H9 (cell line): ENCODE data around the gene PNPLA8. TPM values are rescaled to one million over a fixed set of nuclear protein-coding genes. Genes with fewer than 3 reads are reported as not detected.

Experiments
- DNase-seq: peaks from one replicate; pipeline ENCODE4 v3.0.0-alpha.2; 2017
- H2AFZ ChIP-seq: one replicate; pipeline ENCODE4 v1.6.1; 2013; ENCODE audit warnings: mild to moderate bottlenecking, low read length, control low read depth, moderate library complexity
- H2AK5ac ChIP-seq: 2 replicates; pipeline ENCODE4 v1.6.1; 2013; ENCODE audit warnings: low read length, control low read depth, mixed read lengths; ENCODE audit not compliant: insufficient read length
- H2BK120ac ChIP-seq: one replicate; pipeline ENCODE4 v1.6.1; 2013; ENCODE audit warnings: low read depth, mild to moderate bottlenecking, low read length, control low read depth, inconsistent platforms; ENCODE audit not compliant: poor library complexity, severe bottlenecking
- H2BK12ac ChIP-seq: 2 replicates; pipeline ENCODE4 v1.6.1; 2013; ENCODE audit warnings: low read length, control low read depth, mixed read lengths, low read depth; ENCODE audit not compliant: insufficient read length
- H2BK15ac ChIP-seq: 2 replicates; pipeline ENCODE4 v1.6.1; 2013; ENCODE audit warnings: low read depth, low read length, control low read depth
- H2BK20ac ChIP-seq: one replicate; pipeline ENCODE4 v1.6.1; 2013; ENCODE audit warnings: low read depth, mild to moderate bottlenecking, low read length, control low read depth, inconsistent platforms; ENCODE audit not compliant: poor library complexity, severe bottlenecking
- H2BK5ac ChIP-seq: 2 replicates; pipeline ENCODE4 v1.6.1; 2013; ENCODE audit warnings: low read length, control low read depth, mixed read lengths; ENCODE audit not compliant: insufficient read length
- H3K14ac ChIP-seq: 2 replicates; pipeline ENCODE4 v1.6.1; 2013; ENCODE audit warnings: low read length, control low read depth; ENCODE audit not compliant: insufficient read depth
- H3K18ac ChIP-seq: 2 replicates; pipeline ENCODE4 v1.6.1; 2013; ENCODE audit warnings: low read depth, mild to moderate bottlenecking, mixed read lengths, low read length, control low read depth; ENCODE audit not compliant: insufficient read length
- H3K23ac ChIP-seq: 2 replicates; pipeline ENCODE4 v1.6.1; 2013; ENCODE audit warnings: low read length, control low read depth, mixed read lengths, low read depth; ENCODE audit not compliant: insufficient read length
- H3K23me2 ChIP-seq: 2 replicates; pipeline ENCODE4 v1.6.1; 2013; ENCODE audit warnings: low read depth, mild to moderate bottlenecking, mixed read lengths, low read length, control low read depth; ENCODE audit not compliant: insufficient read length, poor library complexity, severe bottlenecking
- H3K27ac ChIP-seq: 2 replicates; pipeline ENCODE4 v1.5.1; 2013; ENCODE audit warnings: low read length, control low read depth, mixed read lengths, low read depth; ENCODE audit not compliant: insufficient read length
- H3K27me3 ChIP-seq: 2 replicates; pipeline ENCODE4 v1.6.1; 2013; ENCODE audit warnings: low read length, control low read depth, inconsistent platforms; ENCODE audit not compliant: insufficient read depth
- H3K4ac ChIP-seq: 2 replicates; pipeline ENCODE4 v1.6.1; 2013; ENCODE audit warnings: low read depth, mild to moderate bottlenecking, control low read depth, inconsistent platforms, low read length, moderate library complexity
- H3K4me1 ChIP-seq: 2 replicates; pipeline ENCODE4 v1.6.1; 2013; ENCODE audit warnings: low read length, control low read depth, inconsistent platforms; ENCODE audit not compliant: insufficient read depth
- H3K4me2 ChIP-seq: 2 replicates; pipeline ENCODE4 v1.6.1; 2013; ENCODE audit warnings: low read length, control low read depth, mixed read lengths; ENCODE audit not compliant: insufficient read length, insufficient read depth
- H3K56ac ChIP-seq: 2 replicates; pipeline ENCODE4 v1.6.1; 2013; ENCODE audit warnings: low read depth, mild to moderate bottlenecking, mixed read lengths, low read length, control low read depth; ENCODE audit not compliant: insufficient read length
- H3K79me1 ChIP-seq: 2 replicates; pipeline ENCODE4 v1.6.1; 2013; ENCODE audit warnings: low read depth, mild to moderate bottlenecking, moderate library complexity, low read length, control low read depth, inconsistent platforms; ENCODE audit not compliant: insufficient read depth, poor library complexity, severe bottlenecking
- H3K79me2 ChIP-seq: 2 replicates; pipeline ENCODE4 v1.6.1; 2013; ENCODE audit warnings: low read length, control low read depth, inconsistent platforms; ENCODE audit not compliant: insufficient read depth
- H3K9ac ChIP-seq: 2 replicates; pipeline ENCODE4 v1.6.1; 2013; ENCODE audit warnings: low read length, control low read depth, mixed read lengths; ENCODE audit not compliant: insufficient read length; ENCODE audit errors: extremely low read depth
- H3K9me3 ChIP-seq: one replicate; pipeline ENCODE4 v1.6.1; 2013; ENCODE audit warnings: low read depth, low read length, inconsistent platforms; ENCODE audit not compliant: control insufficient read depth
- H3T11ph ChIP-seq: one replicate; pipeline ENCODE4 v1.6.1; 2013; ENCODE audit warnings: mild to moderate bottlenecking, low read length, control low read depth, inconsistent platforms
- H4K20me1 ChIP-seq: one replicate; pipeline ENCODE4 v1.6.1; 2013; ENCODE audit not compliant: control insufficient read depth, insufficient read length, insufficient read depth
- H4K5ac ChIP-seq: 2 replicates; pipeline ENCODE4 v1.6.1; 2013; ENCODE audit warnings: low read depth, mild to moderate bottlenecking, mixed read lengths, low read length, control low read depth; ENCODE audit not compliant: insufficient read length
- H4K8ac ChIP-seq: replicated peaks from 2 replicates; pipeline ENCODE4 v1.6.1; 2013; ENCODE audit warnings: low read length, control low read depth, mixed read lengths, low read depth; ENCODE audit not compliant: insufficient read length
- H4K91ac ChIP-seq: 2 replicates; pipeline ENCODE4 v1.6.1; 2013; ENCODE audit warnings: low read depth, mild to moderate bottlenecking, moderate library complexity, mixed read lengths, low read length, control low read depth; ENCODE audit not compliant: insufficient read length
- H3K27ac Mint-ChIP-seq, 3 experiments: 2 replicates in 2 of 3; 3 replicates in 1 of 3; pipeline ENCODE4 v1.8.0; 2020 to 2021; ENCODE audit warnings: mixed read lengths in 3 of 3, mild to moderate bottlenecking in 1 of 3, moderate library complexity in 1 of 3
- H3K27me3 Mint-ChIP-seq: 2 replicates; pipeline ENCODE4 v1.8.0; 2021; ENCODE audit warnings: low read depth, mild to moderate bottlenecking, moderate library complexity, mixed read lengths
- H3K36me3 Mint-ChIP-seq, 3 experiments: 2 replicates in 2 of 3; 3 replicates in 1 of 3; pipeline ENCODE4 v1.8.0; 2020 to 2021; ENCODE audit warnings: low read depth in 3 of 3, mixed read lengths in 3 of 3; ENCODE audit not compliant: insufficient read depth in 1 of 3
- H3K4me1 Mint-ChIP-seq, 2 experiments: 2 replicates each; pipeline ENCODE4 v1.8.0; 2020; ENCODE audit warnings: mixed read lengths in 2 of 2
- H3K4me3 Mint-ChIP-seq, 2 experiments: 2 replicates in 1 of 2; 3 replicates in 1 of 2; pipeline ENCODE4 v1.8.0; 2020 to 2021; ENCODE audit warnings: mild to moderate bottlenecking in 2 of 2, mixed read lengths in 2 of 2, moderate library complexity in 1 of 2
- H3K9me3 Mint-ChIP-seq, 2 experiments: 2 replicates in 1 of 2; 3 replicates in 1 of 2; pipeline ENCODE4 v1.8.0; 2020; ENCODE audit warnings: mild to moderate bottlenecking in 2 of 2, mixed read lengths in 2 of 2, moderate library complexity in 1 of 2
- WGBS: extraction: QIAGEN DNeasy Blood & Tissue Kit; methylation state at CpG from one replicate; pipeline ENCODE4 v1.1.7; 2013; ENCODE audit warnings: missing lambda C conversion rate, low lambda C conversion rate, mixed read lengths; ENCODE audit not compliant: insufficient read length; ENCODE audit errors: extremely low coverage; 5-methylcytosine and 5-hydroxymethylcytosine counted together
- total RNA-seq: library from RNA; stranded (reverse); gene quantifications from 2 replicates; pipeline ENCODE4 v1.2.1, GENCODE V29; 2021
- TF ChIP-seq, protein P1 (sequence below): fragments of 200-600 bp; sonication (generic); conservative IDR thresholded peaks from 3 replicates; pipeline ENCODE4 v1.8.0; 2021; ENCODE audit warnings: antibody characterized with exemption, mild to moderate bottlenecking

Gene PNPLA8
- total RNA-seq, 1 experiment from 2014 or later: 11.7 TPM

GRCh38 chr7:108460964-108461363, 65.0 kb downstream of the PNPLA8 start:
- H3K4me2 ChIP-seq: no peak overlapping the region
- H3K79me1 ChIP-seq: no peaks in the 10 kb centered on the region
- H3K56ac ChIP-seq: no peak overlapping the region
- no peak overlapping the region for H3K23ac ChIP-seq
- no peak overlapping the region for H2BK120ac ChIP-seq
- Mint-ChIP-seq H3K4me3 (no peak overlapping the region), H3K27me3 (peaks cover 36% of the 10 kb centered on the region), H3K4me1 (peaks cover 17 to 22% of the 10 kb centered on the region in 2 experiments), H3K27ac (no peak overlapping the region), H3K9me3 (no peaks in the 10 kb centered on the region), H3K36me3 (peaks cover 0 to 1% (median 0%) of the 10 kb centered on the region in 3 experiments; a peak in 1 of 7 replicates)
- H4K5ac ChIP-seq: no peak overlapping the region
- no peaks in the 10 kb centered on the region for H3K79me2 ChIP-seq
- no peak overlapping the region for H3K4ac ChIP-seq
- H3T11ph ChIP-seq: no peak overlapping the region
- H4K8ac ChIP-seq: no peak overlapping the region
- no peak overlapping the region for H2BK5ac ChIP-seq
- no peak for DNase-seq
- H3K14ac ChIP-seq: no peak overlapping the region
- H3K9me3 ChIP-seq: no peaks in the 10 kb centered on the region
- TF ChIP-seq, protein P1, sequence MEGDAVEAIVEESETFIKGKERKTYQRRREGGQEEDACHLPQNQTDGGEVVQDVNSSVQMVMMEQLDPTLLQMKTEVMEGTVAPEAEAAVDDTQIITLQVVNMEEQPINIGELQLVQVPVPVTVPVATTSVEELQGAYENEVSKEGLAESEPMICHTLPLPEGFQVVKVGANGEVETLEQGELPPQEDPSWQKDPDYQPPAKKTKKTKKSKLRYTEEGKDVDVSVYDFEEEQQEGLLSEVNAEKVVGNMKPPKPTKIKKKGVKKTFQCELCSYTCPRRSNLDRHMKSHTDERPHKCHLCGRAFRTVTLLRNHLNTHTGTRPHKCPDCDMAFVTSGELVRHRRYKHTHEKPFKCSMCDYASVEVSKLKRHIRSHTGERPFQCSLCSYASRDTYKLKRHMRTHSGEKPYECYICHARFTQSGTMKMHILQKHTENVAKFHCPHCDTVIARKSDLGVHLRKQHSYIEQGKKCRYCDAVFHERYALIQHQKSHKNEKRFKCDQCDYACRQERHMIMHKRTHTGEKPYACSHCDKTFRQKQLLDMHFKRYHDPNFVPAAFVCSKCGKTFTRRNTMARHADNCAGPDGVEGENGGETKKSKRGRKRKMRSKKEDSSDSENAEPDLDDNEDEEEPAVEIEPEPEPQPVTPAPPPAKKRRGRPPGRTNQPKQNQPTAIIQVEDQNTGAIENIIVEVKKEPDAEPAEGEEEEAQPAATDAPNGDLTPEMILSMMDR: no peak
- no peak overlapping the region for H3K27ac ChIP-seq
- H3K18ac ChIP-seq: no peak overlapping the region
- no peak overlapping the region for H3K9ac ChIP-seq
- H2BK12ac ChIP-seq: no peak overlapping the region
- H3K27me3 ChIP-seq: peaks cover 14% of the 10 kb centered on the region; the same call in 1 of the 2 replicates
- H4K91ac ChIP-seq: no peak overlapping the region
- peaks cover 6% of the 10 kb centered on the region for H3K23me2 ChIP-seq
- H2AK5ac ChIP-seq: no peak overlapping the region
- H4K20me1 ChIP-seq: no peaks in the 10 kb centered on the region
- no peak overlapping the region for H2AFZ ChIP-seq
- H2BK20ac ChIP-seq: no peak overlapping the region
- no CpG with 5 or more reads among the region's 1 CpG for whole genome bisulfite sequencing
- no peak overlapping the region for H2BK15ac ChIP-seq
- peaks cover 5% of the 10 kb centered on the region; the same call in 1 of the 2 replicates for H3K4me1 ChIP-seq
